ENCODE results near the gene FNTB. TPM values are rescaled to one million over a fixed set of nuclear protein-coding genes. Genes with fewer than 3 reads are reported as not detected.

Gene FNTB
- total RNA-seq, 1 experiment from 2014 or later = 35.3 TPM

- Histone ChIP-seq H3K79me2 (ENCODE audit: low read depth) (peaks cover 72% of the 10 kb centered on the region), H3K4me1 (replicated peaks; ENCODE audit: insufficient read depth) (peaks cover 45% of the 10 kb centered on the region), H3K9me2 (ENCODE audit: insufficient read depth) (no peaks in the 10 kb centered on the region), H4K20me1 (ENCODE audit: insufficient read depth) (no peaks in the 10 kb centered on the region), H3K27me3 (ENCODE audit: insufficient read depth, low read depth) (no peaks in the 10 kb centered on the region), H2AFZ (no peak overlapping the region), H3K9me3 (ENCODE audit: insufficient read depth, low read depth) (no peaks in the 10 kb centered on the region), H3K4me3 (no peak overlapping the region), H3K36me3 (ENCODE audit: low read depth) (no peaks in the 10 kb centered on the region), H3K4me2 (no peak overlapping the region), H3F3A (ENCODE audit: insufficient read depth, low read depth) (peaks cover 34% of the 10 kb centered on the region), H3K27ac (no peak overlapping the region)
- CTCF ChIA-PET = interaction anchor here (1.2 kb wide), 1 partner anchor 24 kb away, joined by 25 read pairs; no protein-coding TSS in a partner anchor
- BruUV-seq (replicated peaks) = no TSS peak
- DNase-seq = no peak
- POLR2A ChIA-PET (ENCODE audit: unreplicated experiment) = no interaction called here
- no peak for TF ChIP-seq EZH2 (IDR thresholded peaks at IDR 0.05; ENCODE audit: low read depth)
- TF ChIP-seq CTCF (conservative IDR thresholded peaks at IDR 0.05) = no peak
- intact Hi-C loops (cut with micrococcal nuclease; ENCODE audit: unreplicated experiment) = no loop called here
Measured at GRCh38 chr14:64995291-64995690, 8.6 kb downstream of the FNTB start.

DNA sequence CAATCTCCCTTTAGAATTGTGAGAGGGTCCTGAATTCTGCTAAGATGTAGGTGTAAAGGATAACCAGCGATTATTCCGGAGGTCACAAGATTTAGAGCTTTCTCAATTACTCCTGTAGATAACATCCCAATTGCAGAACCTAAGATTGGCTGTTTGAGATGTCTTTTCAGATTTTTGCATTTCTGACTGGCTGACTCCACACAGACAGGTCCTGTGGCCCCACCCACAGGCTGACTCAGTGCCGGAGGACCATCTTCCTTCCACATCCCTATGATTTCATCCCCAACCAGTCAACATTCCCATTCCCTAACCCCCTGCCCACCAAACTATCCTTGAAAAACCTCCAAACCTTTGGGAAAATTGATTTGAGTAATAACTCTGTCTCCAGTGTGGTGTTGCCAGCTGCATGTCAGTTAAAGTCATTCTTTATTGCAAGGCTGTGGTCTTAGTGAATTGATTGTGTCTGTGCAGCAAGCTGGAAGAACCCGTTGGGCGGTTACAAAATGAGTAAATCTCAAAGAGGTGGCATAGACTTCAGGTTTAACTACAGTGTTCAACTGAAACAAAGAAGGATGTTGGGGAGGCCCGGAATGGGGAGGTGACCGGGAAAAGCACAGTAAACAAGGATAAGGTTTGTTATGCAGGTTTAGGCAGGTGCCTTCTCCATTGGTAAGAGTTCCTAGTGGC lies 10.6 kb downstream of the FNTB start:
- H3K4me1 ChIP-seq (replicated peaks; ENCODE audit: insufficient read depth) = peaks cover 46% of the 10 kb centered on the region
- TF ChIP-seq CTCF (conservative IDR thresholded peaks at IDR 0.05) (no peak), EZH2 (IDR thresholded peaks at IDR 0.05; ENCODE audit: low read depth) (no peak)
- H3K27me3 ChIP-seq (ENCODE audit: insufficient read depth, low read depth) = no peaks in the 10 kb centered on the region
- peak; percentile 74 to 94 for DNase-seq
- H2AFZ ChIP-seq = no peak overlapping the region
- peak overlapping the region; percentile 72 for H3K4me2 ChIP-seq
- peaks cover 70% of the 10 kb centered on the region for H3K79me2 ChIP-seq (ENCODE audit: low read depth)
- POLR2A ChIA-PET (ENCODE audit: unreplicated experiment) = no interaction called here
- H3K36me3 ChIP-seq (ENCODE audit: low read depth) = no peaks in the 10 kb centered on the region
- no peaks in the 10 kb centered on the region for H3K9me3 ChIP-seq (ENCODE audit: insufficient read depth, low read depth)
- no peaks in the 10 kb centered on the region for H3K9me2 ChIP-seq (ENCODE audit: insufficient read depth)
- intact Hi-C loops (cut with micrococcal nuclease; ENCODE audit: unreplicated experiment) = loop anchor here (1.0 kb wide), 1 partner anchor 10 kb away; no protein-coding TSS in a partner anchor
- H3K27ac ChIP-seq = peak overlapping the region; percentile 98
- CTCF ChIA-PET = interaction anchor here (0.7 to 2.4 kb wide), 2 partner anchors 10 to 23 kb away, joined by 3 to 11 read pairs; no protein-coding TSS in a partner anchor
- H3K4me3 ChIP-seq = peak overlapping the region; percentile 31; the same call in 1 of the 2 replicates
- no peaks in the 10 kb centered on the region for H4K20me1 ChIP-seq (ENCODE audit: insufficient read depth)
- H3F3A ChIP-seq (ENCODE audit: insufficient read depth, low read depth) = peaks cover 34% of the 10 kb centered on the region
- no TSS peak for BruUV-seq (replicated peaks)

DNA sequence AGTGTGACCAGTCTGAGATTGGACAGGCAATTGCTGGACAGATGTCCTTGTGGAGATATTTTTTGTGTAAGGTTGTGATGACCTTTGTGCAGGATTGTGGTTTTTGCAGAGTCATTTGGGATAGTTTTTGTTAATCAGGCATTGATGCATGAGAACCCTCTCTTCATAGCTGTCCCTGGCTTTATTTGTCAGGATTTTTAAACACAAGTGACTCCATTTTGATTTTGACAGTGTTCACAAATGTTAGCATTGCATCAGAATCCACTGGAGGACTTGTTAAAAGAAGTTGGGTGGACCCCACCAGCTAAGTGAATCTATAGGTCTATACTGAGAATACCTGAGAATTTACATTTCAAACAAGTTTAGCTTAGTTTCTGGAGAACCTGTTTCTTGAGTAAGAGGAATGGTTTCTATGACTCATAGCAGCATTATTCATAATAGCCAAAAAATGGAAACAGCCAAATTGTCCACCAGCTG lies 11.8 kb downstream of the FNTB start:
- intact Hi-C loops (cut with micrococcal nuclease; ENCODE audit: unreplicated experiment) = no loop called here
- Histone ChIP-seq H3K36me3 (ENCODE audit: low read depth) (no peaks in the 10 kb centered on the region), H4K20me1 (ENCODE audit: insufficient read depth) (no peaks in the 10 kb centered on the region), H3K9me2 (ENCODE audit: insufficient read depth) (no peaks in the 10 kb centered on the region), H3K4me2 (peak overlapping the region; percentile 72), H3K4me3 (peak overlapping the region; percentile 31), H2AFZ (no peak overlapping the region), H3K27ac (peak overlapping the region; percentile 98), H3K4me1 (replicated peaks; ENCODE audit: insufficient read depth) (peaks cover 58% of the 10 kb centered on the region), H3K79me2 (ENCODE audit: low read depth) (peaks cover 68% of the 10 kb centered on the region), H3K27me3 (ENCODE audit: insufficient read depth, low read depth) (no peaks in the 10 kb centered on the region), H3K9me3 (ENCODE audit: insufficient read depth, low read depth) (no peaks in the 10 kb centered on the region), H3F3A (ENCODE audit: insufficient read depth, low read depth) (peaks cover 34% of the 10 kb centered on the region)
- POLR2A ChIA-PET (ENCODE audit: unreplicated experiment) = interaction anchor here (0.6 to 0.8 kb wide), 5 partner anchors 11 to 692 kb away, joined by 3 to 10 read pairs (median 4); partner anchors contain the start of gene GPX2
- CTCF ChIA-PET = interaction anchor here (2.4 to 3.8 kb wide), 2 partner anchors 11 to 21 kb away, joined by 11 to 29 read pairs; no protein-coding TSS in a partner anchor
- DNase-seq = peak; percentile 35 to 95
- TF ChIP-seq CTCF (conservative IDR thresholded peaks at IDR 0.05) (no peak), EZH2 (IDR thresholded peaks at IDR 0.05; ENCODE audit: low read depth) (no peak)
- no TSS peak for BruUV-seq (replicated peaks)

Measured in PC-9 (cell line).